Left lung (tissue), 10 donors: ENCODE measurements around the gene NFIX. TPM values are rescaled to one million over a fixed set of nuclear protein-coding genes. Genes with fewer than 3 reads are reported as not detected.
A peak's percentile ranks its signal among the peaks of the same experiment; 100 is the strongest.

Source experiments
- ATAC-seq: fragments of 200-7000 bp; cut with Tn5 transposase; one replicate; pipeline ENCODE4 v1.9.1; 2020; ENCODE audit warnings: moderate library complexity
- DNase-seq, 4 donors: peaks; one replicate each; pipeline ENCODE4 v3.0.0-alpha.2; 2013 to 2020
- H3K27ac ChIP-seq, 2 donors: fragments of 200-600 bp; sonication (generic) in 1 of 2; one replicate each; pipeline versions ENCODE4 v1.5.0 to v1.8.0; 2020 to 2021
- H3K27me3 ChIP-seq, 2 donors: fragments of 200-600 bp; sonication (generic) in 1 of 2; one replicate each; pipeline versions ENCODE4 v1.5.0 to v1.8.0; 2020 to 2021
- H3K36me3 ChIP-seq, 2 donors: fragments of 200-600 bp; sonication (generic) in 1 of 2; one replicate each; pipeline versions ENCODE4 v1.5.0 to v1.8.0; 2020 to 2021
- H3K4me1 ChIP-seq, 2 donors: fragments of 200-600 bp; one replicate each; pipeline ENCODE4 v1.8.0; 2021
- H3K4me3 ChIP-seq, 2 donors: fragments of 200-600 bp; sonication (generic) in 1 of 2; one replicate each; pipeline versions ENCODE4 v1.5.0 to v1.8.0; 2020 to 2021; ENCODE audit warnings: mild to moderate bottlenecking in 1 of 2
- H3K9me3 ChIP-seq, 2 donors: fragments of 200-600 bp; sonication (generic) in 1 of 2; one replicate each; pipeline versions ENCODE4 v1.5.0 to v1.8.0; 2020 to 2021
- CTCF ChIP-seq, 2 donors: fragments of 200-600 bp; sonication (generic) in 1 of 2; IDR thresholded peaks; one replicate each; pipeline versions ENCODE4 v1.5.0 to v1.8.0; 2021; ENCODE audit warnings: antibody characterized with exemption in 2 of 2
- intact Hi-C, 2 donors: fragments of 100-400 bp; cut with DNase I; formaldehyde crosslinking; loops; one replicate each; pipeline versions ENCODE4 v1.11.2 to v1.14.2; 2022
- polyA plus RNA-seq, 6 donors: library from polyadenylated mRNA; unstranded; fragments of 120-200 nt; gene quantifications; one replicate each; pipeline ENCODE4 v1.2.1, GENCODE V29; 2013; ENCODE audit not compliant: insufficient read length in 6 of 6
- total RNA-seq, 2 donors: library from RNA; stranded (reverse); fragmentation: NEBNext Ultra II Directional; extraction: Animal tissue kit (Norgen Biotek cat#: 25700); gene quantifications; one replicate each; pipeline ENCODE4 v1.2.1, GENCODE V29; 2021
- donor health status: DM: no; HTN: yes; CAD: no.
- donor health status: DM: no; HTN: no; CAD: no.

Gene NFIX
- total and polyA plus RNA-seq, 8 donors, result 92.6 to 237 (median 123) TPM

GRCh38 chr19:13057147-13057572 lies 61.9 kb downstream of the NFIX start:
- ATAC-seq (no peak), DNase-seq (peak in 1 of 4 donors; percentile 69)
- Histone ChIP-seq H3K27me3 (peaks cover 0 to 11% of the 10 kb centered on the region in 2 donors), H3K9me3 (no peaks in the 10 kb centered on the region), H3K36me3 (no peaks in the 10 kb centered on the region), H3K4me3 (no peak overlapping the region), H3K27ac (peak overlapping the region; percentile 86 to 96), H3K4me1 (peaks cover 94 to 99% of the 10 kb centered on the region in 2 donors)
- intact Hi-C loops, result loop anchor here in 1 of 2 donors (10.0 kb wide), 1 partner anchor 62 kb away; the partner anchor contains the start of gene NFIX
- no peak for TF ChIP-seq CTCF (IDR thresholded peaks at IDR 0.05)

GRCh38 chr19:13057744-13058143 lies 62.5 kb downstream of the NFIX start:
- no peak for ATAC-seq

GRCh38 chr19:13058951-13059660 lies 63.8 kb downstream of the NFIX start:
- H3K9me3 ChIP-seq, result no peaks in the 10 kb centered on the region
- no peak overlapping the region for H3K4me3 ChIP-seq
- H3K36me3 ChIP-seq, result no peaks in the 10 kb centered on the region
- intact Hi-C loops, result loop anchor here in 1 of 2 donors (10.0 kb wide), 1 partner anchor 64 kb away; the partner anchor contains the start of gene NFIX
- DNase-seq, result no peak
- H3K27ac ChIP-seq, result peak overlapping the region; percentile 61 to 86
- TF ChIP-seq CTCF (IDR thresholded peaks at IDR 0.05), result no peak
- peaks cover 0 to 11% of the 10 kb centered on the region in 2 donors for H3K27me3 ChIP-seq
- no peak for ATAC-seq
- H3K4me1 ChIP-seq, result peaks cover 74 to 96% of the 10 kb centered on the region in 2 donors

More at GRCh38 chr19:13057744-13058143, 62.5 kb downstream of the NFIX start:
- Histone ChIP-seq H3K36me3 (no peaks in the 10 kb centered on the region), H3K9me3 (no peaks in the 10 kb centered on the region), H3K27me3 (peaks cover 0 to 11% of the 10 kb centered on the region in 2 donors), H3K4me1 (peaks cover 88 to 99% of the 10 kb centered on the region in 2 donors), H3K27ac (peak overlapping the region; percentile 86 to 96), H3K4me3 (no peak overlapping the region)
- intact Hi-C loops, result loop anchor here in 1 of 2 donors (10.0 kb wide), 1 partner anchor 63 kb away; the partner anchor contains the start of gene NFIX
- DNase-seq, result no peak
- TF ChIP-seq CTCF (IDR thresholded peaks at IDR 0.05), result no peak

GRCh38 chr19:13060233-13060963 lies 65.1 kb downstream of the NFIX start:
- H3K4me1 ChIP-seq, result peaks cover 61 to 84% of the 10 kb centered on the region in 2 donors
- DNase-seq (no peak), ATAC-seq (peak; percentile 2)
- no peaks in the 10 kb centered on the region for H3K36me3 ChIP-seq
- intact Hi-C loops, result loop anchor here in 1 of 2 donors (5.0 kb wide), 1 partner anchor 78 kb away; no protein-coding TSS in a partner anchor
- peak overlapping the region; percentile 61 to 86 for H3K27ac ChIP-seq
- H3K27me3 ChIP-seq, result peaks cover 0 to 11% of the 10 kb centered on the region in 2 donors
- TF ChIP-seq CTCF (IDR thresholded peaks at IDR 0.05), result no peak
- no peaks in the 10 kb centered on the region for H3K9me3 ChIP-seq
- H3K4me3 ChIP-seq, result peak overlapping the region in 1 of 2 donors; percentile 34
